ENCODE results near the gene TAL1. TPM values are rescaled to one million over a fixed set of nuclear protein-coding genes. Genes with fewer than 3 reads are reported as not detected.

The TAL1 gene
- total RNA-seq (2013; cell fraction: nucleolus; rRNA removed): not detected in 2 replicates
- not detected in 2 replicates for total RNA-seq (2014; rRNA removed)
- not detected in 2 replicates for total RNA-seq (2014; rRNA removed; fragmentation: Illumina TruSeq; extraction: Trizol)
- 0.05 TPM in 2 replicates for total RNA-seq (2021)
- not detected for polyA plus RNA-seq (2011; ENCODE audit: low read depth)
- not detected in 2 replicates for polyA plus RNA-seq (2011; rRNA removed)
- not detected in 2 replicates for polyA plus RNA-seq (2011; cell fraction: cytosol; rRNA removed)
- not detected in 2 replicates for polyA plus RNA-seq (2011; cell fraction: nucleus; rRNA removed)
- polyA plus RNA-seq (2012): not detected in 2 replicates
- polyA plus RNA-seq (2014; fragmentation: Illumina TruSeq; extraction: Trizol): not detected in 2 replicates
- not detected for polyA plus RNA-seq (2014; fragmentation: Nextera tagmentation; extraction: Ambion mirVana)
- not detected in 2 replicates for polyA plus RNA-seq (2014; rRNA removed)
- not detected for polyA plus RNA-seq (2016; fragmentation: Nextera tagmentation; extraction: Ambion mirVana)
- polyA minus RNA-seq (2011; rRNA and poly(A)+ RNA removed): not detected in 2 replicates
- not detected in 2 replicates for polyA minus RNA-seq (2011; cell fraction: cytosol; rRNA and poly(A)+ RNA removed)
- polyA minus RNA-seq (2011; cell fraction: nucleus; rRNA and poly(A)+ RNA removed): not detected in 2 replicates
- Bru-seq, nascent RNA: not detected
- BruChase-seq, experiment 1, labeled RNA remaining after a 6-hour chase: not detected
- percentile 12 among the genes with signal in this experiment for BruChase-seq, experiment 2, labeled RNA remaining after a 2-hour chase
- long read RNA-seq, experiment 1: 0 reads
- long read RNA-seq, experiment 2: 0 reads

- CTCF ChIA-PET: no interaction called here
- TF ChIP-seq POU2F2 (IDR thresholded peaks at IDR 0.05; ENCODE audit: borderline replicate concordance, low read depth, low read length) (no peak), USF2 (IDR thresholded peaks at IDR 0.05; ENCODE audit: borderline replicate concordance, low read depth, low read length) (no peak), SREBF2 (IDR thresholded peaks at IDR 0.05; ENCODE audit: low read length) (no peak), NFYB (IDR thresholded peaks at IDR 0.05; ENCODE audit: insufficient read depth, low read depth, low read length) (no peak), GABPA (IDR thresholded peaks at IDR 0.05; ENCODE audit: low read depth) (no peak), ZNF24 (IDR thresholded peaks at IDR 0.05) (no peak), LARP7 (IDR thresholded peaks at IDR 0.05) (no peak), ZNF274 (IDR thresholded peaks at IDR 0.05; ENCODE audit: insufficient read depth, insufficient read length) (no peak), PAX8 (IDR thresholded peaks at IDR 0.05) (no peak), CREM (IDR thresholded peaks at IDR 0.05; ENCODE audit: low read depth) (no peak), SIX5 (IDR thresholded peaks at IDR 0.05; ENCODE audit: low read depth, low read length, severe bottlenecking) (no peak), SMC3 (IDR thresholded peaks at IDR 0.05; ENCODE audit: borderline replicate concordance, low read length) (no peak), RELA (IDR thresholded peaks at IDR 0.05; ENCODE audit: borderline replicate concordance, partially characterized antibody) (no peak), REST (IDR thresholded peaks at IDR 0.05; ENCODE audit: low read depth, low read length) (no peak), ZSCAN29 (IDR thresholded peaks at IDR 0.05) (no peak), SUPT20H (IDR thresholded peaks at IDR 0.05; ENCODE audit: borderline replicate concordance, control insufficient read depth, low read depth, low read length) (no peak)
Observed at GRCh38 chr1:47232187-47232874, at the start of gene TAL1. TSS of gene TAL1 (minus strand) at chr1:47232225. CDS start at chr1:47225888, 6,337 bp downstream.

More at GRCh38 chr1:47232187-47232874, at the start of gene TAL1:
- H3K27me3 ChIP-seq (replicated peaks in 1 of 2; ENCODE audit: control insufficient read depth in 2 of 2, insufficient read depth in 2 of 2, low read length in 1 of 2): peaks cover 24% of the 10 kb centered on the region in 2 experiments
- no peaks in the 10 kb centered on the region for H4K20me1 ChIP-seq (ENCODE audit: control insufficient read depth, insufficient read depth)
- no peak within 1 kb of the TSS for H3K4me3 ChIP-seq
- FAIRE-seq: no peak
- no peaks in the 10 kb centered on the region for H3K36me3 ChIP-seq (ENCODE audit: control insufficient read depth in 2 of 2, insufficient read depth in 2 of 2, low read length in 1 of 2)
- H3K9me3 ChIP-seq (replicated peaks; ENCODE audit: control insufficient read depth, insufficient read depth, low read length): no peaks in the 10 kb centered on the region
- H2AFZ ChIP-seq (ENCODE audit: control insufficient read depth, low read depth, low read length): no peak within 1 kb of the TSS
- RAD21 ChIA-PET (ENCODE audit: unreplicated experiment): no interaction called here
- no peak within 1 kb of the TSS for H3K27ac ChIP-seq (ENCODE audit: control insufficient read depth, insufficient read depth)
- in situ Hi-C loops (cut with MboI): no loop called here
- intact Hi-C loops (cut with micrococcal nuclease; ENCODE audit: unreplicated experiment): no loop called here
- no peak within 1 kb of the TSS for H3K9ac ChIP-seq (ENCODE audit: control insufficient read depth, insufficient read depth, low read length)
- POLR2A ChIA-PET: no interaction called here
- peaks cover 3% of the 10 kb centered on the region; the same call in 1 of the 2 replicates for H3K4me1 ChIP-seq (ENCODE audit: control insufficient read depth, insufficient read depth, low read length)
- 26% methylated on average over 29 of the region's 51 CpGs for WGBS (ENCODE audit: insufficient coverage, insufficient replicate concordance, low lambda C conversion rate, missing lambda C conversion rate)
- no peak for DNase-seq (ENCODE audit: low read depth, low spot score)
- no TSS peak for BruUV-seq (replicated peaks)
- no peak; the same call in 1 of the 3 replicates for ATAC-seq
- SMC1A ChIA-PET (ENCODE audit: uncharacterized antibody, unreplicated experiment): no interaction called here
- H3K79me2 ChIP-seq (ENCODE audit: control insufficient read depth, insufficient read depth, low read length): no peaks in the 10 kb centered on the region
- peak within 1 kb of the TSS; percentile 56 for H3K4me2 ChIP-seq (ENCODE audit: control insufficient read depth, insufficient read depth)

All from GM12878 (cell line).